GM18505 (cell line): ENCODE data around the gene JADE3.
"Not testable (repeated sequence)": the region's sequence is repeated elsewhere in the genome, so short reads cannot be mapped to it uniquely, and the experiment has no call there.

ENCODE experiments used
- ATAC-seq: cut with Tn5 transposase; IDR thresholded peaks from one replicate; pipeline ENCODE4 v1.9.1; 2021; ENCODE audit not compliant: unreplicated experiment
- POLR2A ChIP-seq: IDR thresholded peaks from 4 replicates; pipeline ENCODE4 v1.6.1; 2011; ENCODE audit warnings: borderline replicate concordance; ENCODE audit not compliant: insufficient read depth, insufficient read length; ENCODE audit errors: extremely low read depth

JADE3 gene

DNA sequence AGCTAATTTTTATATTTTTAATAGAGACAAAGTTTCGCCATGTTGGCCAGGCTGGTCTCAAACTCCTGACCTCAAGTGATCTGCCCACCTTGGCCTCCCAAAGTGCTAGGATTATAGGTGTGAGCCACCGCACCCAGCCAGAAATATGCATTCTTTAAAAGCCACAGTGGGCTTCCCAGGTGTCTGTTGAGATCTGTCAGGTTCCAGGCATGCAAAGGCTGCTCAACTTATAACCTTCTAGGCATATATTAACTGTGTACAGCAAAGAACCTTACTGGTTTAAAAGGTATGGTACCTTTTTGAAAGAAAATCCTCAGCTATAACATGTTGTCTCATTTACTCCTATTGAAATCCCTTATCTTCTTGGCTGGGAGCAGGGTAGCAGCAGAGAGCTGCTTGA lies 42.5 kb downstream of the JADE3 start:
- no peak for TF ChIP-seq POLR2A
- no peak for ATAC-seq

- not testable (repeated sequence) for ATAC-seq
Observed at GRCh38 chrX:46956589-46956988, 44.4 kb downstream of the JADE3 start.

DNA sequence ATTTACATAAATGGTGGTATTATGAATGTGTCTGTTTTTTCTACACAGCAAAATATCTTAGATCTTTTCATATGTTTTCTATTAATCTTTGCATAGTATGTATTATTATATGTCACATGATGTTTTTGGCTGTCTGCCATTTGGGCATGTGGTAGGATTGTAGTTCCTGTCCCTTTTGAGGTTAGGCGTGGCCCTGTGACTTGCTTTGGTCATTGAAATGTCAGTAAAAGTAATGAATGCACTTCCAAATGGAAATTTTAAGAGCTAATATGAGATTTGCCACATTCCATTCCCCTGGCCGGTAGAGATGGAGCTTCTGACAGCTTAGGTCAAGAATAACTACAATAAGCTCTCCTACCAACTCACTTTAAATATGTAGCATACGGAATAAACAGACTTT lies 45.1 kb downstream of the JADE3 start:
- no peak for TF ChIP-seq POLR2A
- no peak for ATAC-seq

DNA sequence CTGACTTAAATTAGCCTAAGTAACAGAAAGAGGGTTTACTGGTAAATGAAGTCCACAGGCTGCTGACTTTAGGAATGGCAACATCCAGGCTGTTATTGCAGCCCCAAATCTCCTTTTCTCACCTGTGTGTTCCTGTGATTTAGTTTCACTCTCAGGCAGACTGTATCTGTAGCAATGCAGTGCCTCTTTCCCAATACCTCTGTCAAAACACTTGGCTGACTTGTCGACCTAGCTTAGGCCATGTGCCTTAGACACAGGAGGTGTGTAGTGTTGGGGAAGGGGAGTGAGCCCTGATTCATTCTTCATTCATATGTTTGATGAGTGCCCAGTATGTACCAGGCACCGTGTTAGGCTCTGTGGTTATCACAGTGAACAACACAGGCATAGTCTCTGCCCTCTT lies 46.9 kb downstream of the JADE3 start:
- ATAC-seq = no peak
- no peak for TF ChIP-seq POLR2A

DNA sequence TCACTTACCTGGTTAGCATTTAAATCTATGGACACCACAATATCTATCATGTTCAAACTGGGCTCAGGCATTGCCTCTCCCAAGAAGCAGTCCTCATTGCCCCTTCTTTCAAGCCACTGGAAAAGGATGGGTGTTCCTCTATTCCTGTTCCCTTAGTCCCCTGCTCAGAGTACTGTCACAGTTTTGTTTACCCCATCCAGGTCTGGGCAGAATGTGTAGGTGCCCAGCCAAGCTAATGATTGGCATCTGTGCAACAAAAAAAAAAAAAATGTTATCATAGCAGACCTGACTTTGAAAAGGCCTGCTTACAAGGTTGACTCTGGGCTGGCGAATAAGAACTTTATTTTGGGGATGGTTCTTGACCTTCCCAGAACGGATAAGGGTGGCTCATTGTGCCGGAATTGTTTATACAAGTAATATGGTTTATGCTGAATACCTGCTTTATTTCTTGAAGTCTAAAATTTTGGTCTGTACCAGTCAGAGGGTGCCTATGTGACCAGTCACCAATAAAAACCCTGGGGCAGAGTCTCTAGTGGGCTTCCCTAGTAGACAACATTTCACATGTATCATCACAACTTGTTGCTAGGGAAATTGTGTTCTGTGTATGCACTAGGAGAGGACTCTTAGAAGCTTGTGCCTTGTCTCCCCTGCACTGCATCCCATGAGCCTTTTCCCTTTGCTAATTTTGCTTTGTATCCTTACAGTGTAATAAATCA lies 47.9 kb downstream of the JADE3 start:
- no peak for ATAC-seq
- TF ChIP-seq POLR2A = no peak

DNA sequence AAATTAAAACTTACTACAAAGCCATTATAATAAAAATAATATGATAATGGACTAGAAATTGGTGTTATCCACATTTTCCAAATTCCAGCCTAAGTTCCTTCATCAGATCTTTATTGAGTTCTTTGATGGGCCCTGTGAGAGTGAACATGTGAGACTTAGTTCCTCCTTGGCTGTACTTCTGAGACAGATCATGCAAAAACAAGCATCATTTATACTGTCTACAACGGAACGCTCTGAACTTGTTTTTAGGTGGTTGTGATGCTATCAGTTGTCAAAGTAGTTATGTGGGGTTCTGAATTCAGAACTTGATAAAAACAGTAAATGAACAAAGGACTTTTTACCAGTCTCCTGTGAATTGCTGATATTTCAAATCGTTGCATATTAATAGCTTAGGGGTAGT lies 48.9 kb downstream of the JADE3 start:
- TF ChIP-seq POLR2A = no peak
- ATAC-seq = no peak

DNA sequence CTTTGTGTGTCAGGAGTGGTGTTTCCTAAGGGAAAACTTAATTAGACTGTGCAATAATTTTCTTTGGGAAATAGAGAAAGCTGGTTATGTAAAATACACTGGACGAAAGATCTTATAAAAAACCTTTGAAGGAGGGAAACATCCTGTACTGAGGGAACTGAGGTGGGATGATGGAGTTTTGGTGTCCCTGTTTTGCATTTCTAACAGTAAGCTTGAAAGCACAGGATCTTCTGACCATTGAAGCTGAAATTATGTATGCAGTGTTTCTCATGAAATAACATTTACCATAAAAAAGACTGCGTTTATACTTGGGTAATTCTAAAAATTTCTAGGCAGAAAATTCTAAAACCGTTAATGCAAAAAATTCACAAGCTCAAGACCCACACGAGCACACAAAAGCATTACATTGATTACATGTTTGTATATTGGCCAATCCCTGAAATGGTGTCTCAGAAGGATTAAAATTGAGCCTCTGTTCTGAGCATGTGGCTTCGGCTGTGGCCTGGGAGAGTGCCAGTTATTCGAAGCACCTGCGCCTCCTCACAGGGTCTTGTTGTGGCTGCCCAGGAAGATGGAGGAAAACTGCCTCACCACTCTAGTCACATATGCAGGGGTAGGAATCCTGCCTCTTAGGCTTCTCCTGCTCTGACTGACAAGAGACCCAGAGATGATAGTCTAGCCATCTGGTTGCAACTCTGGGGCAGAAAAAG lies 49.5 kb downstream of the JADE3 start:
- no peak for TF ChIP-seq POLR2A
- ATAC-seq = no peak

DNA sequence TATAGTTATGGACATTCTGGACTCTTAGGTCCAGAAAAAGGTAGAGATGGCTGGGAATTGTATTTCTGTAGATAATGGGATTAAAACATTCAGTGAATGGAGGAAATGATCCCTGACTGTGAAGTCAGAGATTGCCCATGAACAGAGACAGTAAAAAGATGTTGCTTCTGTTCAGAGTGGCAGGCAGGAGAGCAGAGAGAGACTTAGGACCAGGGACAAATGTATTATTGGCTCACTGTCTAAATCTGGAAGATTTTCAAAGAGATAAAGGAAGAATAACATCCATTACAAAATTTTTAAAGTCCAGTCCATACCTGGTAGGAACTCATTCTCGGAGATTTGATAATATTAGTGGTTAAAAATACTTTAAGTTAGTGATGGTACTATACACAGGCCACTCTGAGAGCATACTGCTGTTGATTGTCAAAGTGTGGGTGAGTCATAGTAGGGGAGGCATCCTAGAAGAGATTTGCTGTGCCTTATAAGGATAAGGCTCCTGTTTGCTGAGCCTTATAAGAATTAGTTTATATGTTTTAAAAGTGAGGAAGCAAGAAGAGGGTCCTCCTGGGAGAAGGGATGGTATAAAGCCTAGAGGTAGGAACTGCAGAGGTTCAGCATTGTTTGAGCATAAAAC lies 53.0 kb downstream of the JADE3 start:
- ATAC-seq = no peak
- no peak for TF ChIP-seq POLR2A

GRCh38 chrX:46967547-46967946 lies 55.3 kb downstream of the JADE3 start:
- ATAC-seq = peak; percentile 59

GRCh38 chrX:46977046-46977445 lies 64.8 kb downstream of the JADE3 start:
- ATAC-seq = not testable (repeated sequence)

More at GRCh38 chrX:46967547-46967946, 55.3 kb downstream of the JADE3 start:
- no peak for TF ChIP-seq POLR2A

GRCh38 chrX:46978341-46979291 lies 66.4 kb downstream of the JADE3 start:
- ATAC-seq = peak; percentile 77
- no peak for TF ChIP-seq POLR2A

DNA sequence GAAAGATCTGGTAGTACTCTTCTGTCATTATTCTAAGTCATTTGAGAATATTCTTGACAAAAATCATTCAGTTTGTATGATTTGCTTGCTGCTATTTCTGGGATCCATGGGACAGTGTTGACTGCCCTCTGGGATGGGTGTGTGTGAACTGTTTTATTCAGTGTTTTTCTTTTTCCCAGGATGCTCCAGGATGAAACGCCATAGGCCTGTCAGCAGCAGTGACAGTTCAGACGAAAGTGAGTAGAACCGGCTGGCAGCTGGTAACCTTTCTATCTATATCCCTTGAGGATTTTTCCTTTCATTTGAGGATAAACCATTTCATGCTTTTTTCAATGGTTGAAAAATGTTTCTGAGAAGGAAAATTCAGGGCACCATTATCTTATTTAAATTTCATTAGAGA lies 72.5 kb downstream of the JADE3 start:
- ATAC-seq = no peak
- TF ChIP-seq POLR2A = no peak

DNA sequence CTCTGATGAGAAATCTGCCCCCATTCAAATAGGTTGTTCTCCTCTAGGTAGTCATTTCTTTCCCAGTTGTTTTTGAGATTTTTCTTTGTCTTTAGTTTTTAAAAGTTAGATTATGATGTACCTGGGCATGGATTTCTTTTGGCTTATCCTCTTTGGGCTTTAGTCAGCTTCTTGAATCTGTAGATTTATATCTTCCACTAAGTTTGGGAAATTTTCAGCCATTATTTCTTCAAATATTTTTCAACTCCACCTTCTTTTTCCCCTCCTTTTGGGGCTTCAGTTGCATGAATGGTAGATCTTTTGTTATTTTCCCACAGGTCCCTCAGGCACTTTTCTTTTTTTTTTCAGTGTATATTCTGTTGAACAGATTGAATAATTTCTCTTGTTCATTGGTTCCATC lies 77.3 kb downstream of the JADE3 start:
- no peak for TF ChIP-seq POLR2A
- no peak for ATAC-seq

GRCh38 chrX:46991664-46992063 lies 79.4 kb downstream of the JADE3 start:
- no peak for TF ChIP-seq POLR2A
- ATAC-seq = no peak

DNA sequence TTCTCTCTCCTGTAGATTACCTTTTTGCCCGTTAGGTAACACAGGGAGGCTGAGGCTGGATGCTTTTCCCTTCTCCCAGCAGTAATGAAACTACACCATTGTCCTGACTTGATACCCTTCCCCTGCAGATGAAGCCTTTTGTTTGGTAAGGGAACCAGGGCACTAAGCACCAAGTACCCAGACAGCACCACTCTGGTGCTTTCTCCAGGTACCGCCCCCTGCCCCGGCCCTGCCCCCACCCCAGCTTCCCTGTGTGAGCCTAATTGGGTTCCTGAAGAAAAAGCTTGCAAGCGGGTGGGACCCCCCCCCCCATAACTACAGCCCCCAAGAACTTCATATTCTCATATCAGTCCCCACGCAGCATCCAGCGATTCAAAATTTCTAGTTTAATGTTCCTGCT lies 79.8 kb downstream of the JADE3 start:
- TF ChIP-seq POLR2A = no peak
- no peak for ATAC-seq
